Dendritic cell treated with granulocyte-macrophage colony-stimulating factor and Interleukin-4, amounts not matched to agents 40 ng/mL and 50 ng/mL, for 4 days (primary cell): Measurements from ENCODE around the gene MAN2B1.
"Not testable (repeated sequence)": the region's sequence is repeated elsewhere in the genome, so short reads cannot be mapped to it uniquely, and the experiment has no call there.

Experiments
- H3K27ac Mint-ChIP-seq: one replicate; pipeline ENCODE4 v1.8.0; 2022; ENCODE audit warnings: mild to moderate bottlenecking, mixed read lengths
- H3K27me3 Mint-ChIP-seq: one replicate; pipeline ENCODE4 v1.8.0; 2022; ENCODE audit warnings: mild to moderate bottlenecking, mixed read lengths
- H3K36me3 Mint-ChIP-seq: one replicate; pipeline ENCODE4 v1.8.0; 2022; ENCODE audit warnings: low read depth, mixed read lengths
- H3K4me1 Mint-ChIP-seq: one replicate; pipeline ENCODE4 v1.8.0; 2022; ENCODE audit warnings: low read depth, mixed read lengths
- H3K4me3 Mint-ChIP-seq: one replicate; pipeline ENCODE4 v1.8.0; 2022; ENCODE audit warnings: mild to moderate bottlenecking, moderate library complexity, mixed read lengths
- H3K9me3 Mint-ChIP-seq: one replicate; pipeline ENCODE4 v1.8.0; 2022; ENCODE audit warnings: mixed read lengths
- intact Hi-C: fragments of 100-400 bp; cut with micrococcal nuclease; formaldehyde crosslinking; loops from one replicate; pipeline ENCODE4 v1.15.0; 2022

The MAN2B1 gene

GRCh38 chr19:12666265-12667048 lies at the start of gene MAN2B1, which contains the start of gene WDR83:
Gene MAN2B1, minus strand, starts transcription at chr19:12666742. Its CDS starts 41 bp downstream, at chr19:12666701.
Gene WDR83, plus strand, starts transcription at chr19:12666807. Its CDS starts 2,984 bp downstream, at chr19:12669791.
- peak within 1 kb of the TSS; percentile 100 for H3K27ac Mint-ChIP-seq
- intact Hi-C loops: loop anchor here (5.0 kb wide), 1 partner anchor 54 kb away; the partner anchor contains the start of genes ZNF490 and ZNF791
- H3K4me3 Mint-ChIP-seq: peak within 1 kb of the TSS; percentile 99
- no peaks in the 10 kb centered on the region for H3K27me3 Mint-ChIP-seq
- peaks cover 90% of the 10 kb centered on the region for H3K36me3 Mint-ChIP-seq
- peaks cover 65% of the 10 kb centered on the region for H3K4me1 Mint-ChIP-seq
- H3K9me3 Mint-ChIP-seq: no peaks in the 10 kb centered on the region

GRCh38 chr19:12715929-12716328 lies 49.4 kb upstream of the MAN2B1 start:
- H3K4me3 Mint-ChIP-seq: no peak overlapping the region
- intact Hi-C loops: no loop called here
- no peak overlapping the region for H3K27ac Mint-ChIP-seq
- H3K4me1 Mint-ChIP-seq: peaks cover 18% of the 10 kb centered on the region
- H3K36me3 Mint-ChIP-seq: peaks cover 86% of the 10 kb centered on the region
- H3K27me3 Mint-ChIP-seq: no peaks in the 10 kb centered on the region
- no peaks in the 10 kb centered on the region for H3K9me3 Mint-ChIP-seq

GRCh38 chr19:12715102-12715501 lies 48.6 kb upstream of the MAN2B1 start:
- Mint-ChIP-seq H3K36me3 (peaks cover 88% of the 10 kb centered on the region), H3K4me3 (no peak overlapping the region)

GRCh38 chr19:12713304-12713703 lies 46.8 kb upstream of the MAN2B1 start:
- H3K27me3 Mint-ChIP-seq, H3K4me3 Mint-ChIP-seq, H3K4me1 Mint-ChIP-seq, H3K9me3 Mint-ChIP-seq, intact Hi-C loops, H3K27ac Mint-ChIP-seq: not testable (repeated sequence)
- peaks cover 95% of the 10 kb centered on the region for H3K36me3 Mint-ChIP-seq

More at GRCh38 chr19:12715102-12715501, 48.6 kb upstream of the MAN2B1 start:
- no peak overlapping the region for H3K27ac Mint-ChIP-seq
- H3K4me1 Mint-ChIP-seq: peaks cover 12% of the 10 kb centered on the region
- H3K9me3 Mint-ChIP-seq: no peaks in the 10 kb centered on the region
- H3K27me3 Mint-ChIP-seq: no peaks in the 10 kb centered on the region
- intact Hi-C loops: no loop called here

- intact Hi-C loops, H3K4me1 Mint-ChIP-seq, H3K9me3 Mint-ChIP-seq, H3K27me3 Mint-ChIP-seq, H3K4me3 Mint-ChIP-seq, H3K27ac Mint-ChIP-seq: not testable (repeated sequence)
- peaks cover 98% of the 10 kb centered on the region for H3K36me3 Mint-ChIP-seq
These were observed 45.5 kb upstream of the MAN2B1 start for GRCh38 chr19:12712077-12712476.

- Mint-ChIP-seq H3K9me3 (no peaks in the 10 kb centered on the region), H3K36me3 (peaks cover 98% of the 10 kb centered on the region), H3K4me3 (no peak overlapping the region), H3K27ac (no peak overlapping the region), H3K4me1 (no peaks in the 10 kb centered on the region), H3K27me3 (no peaks in the 10 kb centered on the region)
- intact Hi-C loops: no loop called here
These were observed 44.6 kb upstream of the MAN2B1 start for GRCh38 chr19:12711187-12711586.

- H3K27ac Mint-ChIP-seq: no peak overlapping the region
- H3K4me3 Mint-ChIP-seq: no peak overlapping the region
- H3K4me1 Mint-ChIP-seq: no peaks in the 10 kb centered on the region
- intact Hi-C loops: no loop called here
- H3K9me3 Mint-ChIP-seq: no peaks in the 10 kb centered on the region
- no peaks in the 10 kb centered on the region for H3K27me3 Mint-ChIP-seq
- peaks cover 98% of the 10 kb centered on the region for H3K36me3 Mint-ChIP-seq
These were observed 42.1 kb upstream of the MAN2B1 start for GRCh38 chr19:12708641-12709040.

- intact Hi-C loops: no loop called here
- no peaks in the 10 kb centered on the region for H3K9me3 Mint-ChIP-seq
- H3K4me1 Mint-ChIP-seq: no peaks in the 10 kb centered on the region
- H3K27ac Mint-ChIP-seq: no peak overlapping the region
- no peak overlapping the region for H3K4me3 Mint-ChIP-seq
- no peaks in the 10 kb centered on the region for H3K27me3 Mint-ChIP-seq
- peaks cover 100% of the 10 kb centered on the region for H3K36me3 Mint-ChIP-seq
These were observed 39.8 kb upstream of the MAN2B1 start for GRCh38 chr19:12706332-12706718.

- Mint-ChIP-seq H3K4me3 (no peak overlapping the region), H3K27me3 (no peaks in the 10 kb centered on the region), H3K4me1 (no peaks in the 10 kb centered on the region), H3K36me3 (peaks cover 100% of the 10 kb centered on the region), H3K27ac (no peak overlapping the region), H3K9me3 (no peaks in the 10 kb centered on the region)
- intact Hi-C loops: no loop called here
These were observed 39.3 kb upstream of the MAN2B1 start for GRCh38 chr19:12705654-12706331.

GRCh38 chr19:12705169-12705568 lies 38.6 kb upstream of the MAN2B1 start:
- Mint-ChIP-seq H3K9me3 (no peaks in the 10 kb centered on the region), H3K27me3 (no peaks in the 10 kb centered on the region), H3K4me1 (no peaks in the 10 kb centered on the region), H3K36me3 (peaks cover 100% of the 10 kb centered on the region), H3K4me3 (no peak overlapping the region), H3K27ac (no peak overlapping the region)
- intact Hi-C loops: no loop called here

- peaks cover 98% of the 10 kb centered on the region for H3K36me3 Mint-ChIP-seq
- peaks cover 9% of the 10 kb centered on the region for H3K4me1 Mint-ChIP-seq
- H3K27ac Mint-ChIP-seq: no peak overlapping the region
- H3K9me3 Mint-ChIP-seq: no peaks in the 10 kb centered on the region
- H3K4me3 Mint-ChIP-seq: no peak overlapping the region
- intact Hi-C loops: no loop called here
- H3K27me3 Mint-ChIP-seq: no peaks in the 10 kb centered on the region
These were observed 36.5 kb upstream of the MAN2B1 start for GRCh38 chr19:12703046-12703445.

GRCh38 chr19:12701596-12702282 lies 35.2 kb upstream of the MAN2B1 start:
- intact Hi-C loops: no loop called here
- no peak overlapping the region for H3K27ac Mint-ChIP-seq
- no peak overlapping the region for H3K4me3 Mint-ChIP-seq
- no peaks in the 10 kb centered on the region for H3K27me3 Mint-ChIP-seq
- peaks cover 87% of the 10 kb centered on the region for H3K36me3 Mint-ChIP-seq
- peaks cover 10% of the 10 kb centered on the region for H3K4me1 Mint-ChIP-seq
- H3K9me3 Mint-ChIP-seq: no peaks in the 10 kb centered on the region

- Mint-ChIP-seq H3K27ac (peak overlapping the region; percentile 37), H3K4me1 (peaks cover 10% of the 10 kb centered on the region), H3K9me3 (no peaks in the 10 kb centered on the region), H3K4me3 (peak overlapping the region; percentile 28), H3K27me3 (no peaks in the 10 kb centered on the region), H3K36me3 (peaks cover 51% of the 10 kb centered on the region)
- intact Hi-C loops: no loop called here
These were observed 31.6 kb upstream of the MAN2B1 start for GRCh38 chr19:12698138-12698537.

- H3K4me3 Mint-ChIP-seq: peak overlapping the region; percentile 23
- H3K27me3 Mint-ChIP-seq, intact Hi-C loops, H3K9me3 Mint-ChIP-seq: not testable (repeated sequence)
- H3K36me3 Mint-ChIP-seq: peaks cover 44% of the 10 kb centered on the region
- H3K27ac Mint-ChIP-seq: peak overlapping the region; percentile 93
- H3K4me1 Mint-ChIP-seq: peaks cover 10% of the 10 kb centered on the region
These were observed 30.9 kb upstream of the MAN2B1 start for GRCh38 chr19:12697425-12697824.
